SU-DHL-6 (cell line): ENCODE results near the gene PAQR4.

Experiments
- H2AFZ ChIP-seq: fragments of 200-600 bp; sonication (generic); 2 replicates; pipeline ENCODE4 v1.6.1; 2014; ENCODE audit warnings: low read depth, mild to moderate bottlenecking, moderate library complexity, mixed read lengths, antibody characterized with exemption, low read length; ENCODE audit not compliant: severe bottlenecking
- H3F3A ChIP-seq: fragments of 200-600 bp; shearing (Covaris generic); 2 replicates; pipeline ENCODE4 v1.6.0; 2016; ENCODE audit warnings: antibody characterized with exemption, mild to moderate bottlenecking; ENCODE audit not compliant: insufficient read depth
- H3K27ac ChIP-seq: fragments of 200-600 bp; sonication (generic); 2 replicates; pipeline ENCODE4 v1.5.1; 2016; ENCODE audit warnings: low read depth, mild to moderate bottlenecking, low read length, moderate library complexity, mixed read lengths
- H3K27me3 ChIP-seq: fragments of 200-600 bp; sonication (generic), shearing (Covaris generic); 2 replicates; pipeline ENCODE4 v1.6.0; 2014; ENCODE audit warnings: mild to moderate bottlenecking, low read length
- H3K36me3 ChIP-seq: fragments of 200-600 bp; sonication (generic); 2 replicates; pipeline ENCODE4 v1.6.1; 2014; ENCODE audit warnings: mild to moderate bottlenecking, low read length, mixed read lengths
- H3K4me2 ChIP-seq: fragments of 300-600, 200-600 bp; shearing (Covaris generic), sonication (generic); 2 replicates; pipeline ENCODE4 v1.6.0; 2014; ENCODE audit warnings: low read length, low read depth, mild to moderate bottlenecking; ENCODE audit not compliant: poor library complexity, severe bottlenecking
- H3K4me3 ChIP-seq: fragments of 200-600 bp; sonication (generic); 2 replicates; pipeline ENCODE4 v1.5.1; 2014; ENCODE audit warnings: antibody characterized with exemption, low read length, mild to moderate bottlenecking, mixed read lengths; ENCODE audit not compliant: insufficient read depth, poor library complexity, severe bottlenecking
- H3K79me2 ChIP-seq: fragments of 200-600 bp; sonication (generic); 2 replicates; pipeline ENCODE4 v1.6.1; 2014; ENCODE audit warnings: mild to moderate bottlenecking, low read length, moderate library complexity; ENCODE audit not compliant: insufficient read depth
- H3K9ac ChIP-seq: fragments of 200-600 bp; sonication (generic); 2 replicates; pipeline ENCODE4 v1.7.0; 2014; ENCODE audit warnings: mild to moderate bottlenecking, low read length
- H3K9me2 ChIP-seq: fragments of 200-600 bp; sonication (generic); replicated peaks from 2 replicates; pipeline ENCODE4 v1.6.1; 2014; ENCODE audit warnings: low read length; ENCODE audit not compliant: insufficient read depth
- H3K9me3 ChIP-seq: fragments of 200-600 bp; sonication (generic); 2 replicates; pipeline ENCODE4 v1.6.1; 2014; ENCODE audit warnings: low read length, mixed read lengths; ENCODE audit not compliant: insufficient read depth
- H4K20me1 ChIP-seq: fragments of 200-600 bp; sonication (generic); 2 replicates; pipeline ENCODE4 v1.6.1; 2014; ENCODE audit warnings: low read depth, mild to moderate bottlenecking, antibody characterized with exemption, low read length, moderate library complexity, mixed read lengths
- CTCF ChIP-seq: fragments of 200-600 bp; sonication (generic); IDR thresholded peaks from one replicate; pipeline ENCODE4 v1.5.1; 2017; ENCODE audit warnings: antibody characterized with exemption, mild to moderate bottlenecking, low read length, moderate library complexity; ENCODE audit not compliant: insufficient read depth, poor library complexity, severe bottlenecking
- EZH2phosphoT487 ChIP-seq: fragments of 200-600 bp; sonication (generic), shearing (Covaris generic); conservative IDR thresholded peaks from 2 replicates; pipeline ENCODE4 v1.6.1; 2018; ENCODE audit warnings: mild to moderate bottlenecking, antibody characterized with exemption, low read length, moderate library complexity, mixed read lengths

Gene PAQR4

DNA sequence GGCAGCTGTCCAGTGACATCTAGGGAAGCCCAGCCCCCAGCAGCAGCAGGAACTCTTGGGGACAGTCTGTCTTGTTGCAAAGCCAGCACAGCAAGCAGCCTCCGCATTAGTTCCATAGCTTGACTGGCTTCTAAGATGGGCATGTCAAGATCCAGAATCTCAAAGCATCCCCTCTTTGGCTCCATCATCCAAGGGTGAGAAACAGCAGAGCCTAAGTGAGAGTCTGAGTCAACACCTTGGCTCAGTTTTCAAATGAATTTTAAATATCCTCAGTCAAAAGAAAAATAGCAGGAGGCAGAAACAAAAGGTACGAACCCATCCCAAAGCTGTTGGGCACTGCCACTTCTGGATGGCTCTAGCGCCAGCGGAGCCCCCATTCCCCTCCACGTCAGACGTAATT is 45.8 kb downstream of the PAQR4 start:
- H2AFZ ChIP-seq = no peak overlapping the region
- no peaks in the 10 kb centered on the region for H3F3A ChIP-seq
- H3K9me2 ChIP-seq = no peaks in the 10 kb centered on the region
- no peak for TF ChIP-seq EZH2phosphoT487
- no peaks in the 10 kb centered on the region for H3K79me2 ChIP-seq
- H3K4me2 ChIP-seq = no peak overlapping the region
- no peaks in the 10 kb centered on the region for H3K36me3 ChIP-seq
- no peaks in the 10 kb centered on the region for H4K20me1 ChIP-seq
- H3K27me3 ChIP-seq = no peaks in the 10 kb centered on the region
- H3K9ac ChIP-seq = no peak overlapping the region
- H3K4me3 ChIP-seq = no peak overlapping the region
- no peaks in the 10 kb centered on the region for H3K9me3 ChIP-seq
- no peak overlapping the region for H3K27ac ChIP-seq

- H3K36me3 ChIP-seq = no peaks in the 10 kb centered on the region
- no peaks in the 10 kb centered on the region for H3K79me2 ChIP-seq
- H3K4me2 ChIP-seq = no peak overlapping the region
- no peaks in the 10 kb centered on the region for H4K20me1 ChIP-seq
- no peaks in the 10 kb centered on the region for H3K9me3 ChIP-seq
- no peak overlapping the region for H3K4me3 ChIP-seq
- H2AFZ ChIP-seq = no peak overlapping the region
- no peaks in the 10 kb centered on the region for H3K9me2 ChIP-seq
- no peak overlapping the region for H3K9ac ChIP-seq
- H3K27me3 ChIP-seq = no peaks in the 10 kb centered on the region
- H3K27ac ChIP-seq = no peak overlapping the region
- no peaks in the 10 kb centered on the region for H3F3A ChIP-seq
- TF ChIP-seq EZH2phosphoT487 = no peak
- no peak for TF ChIP-seq CTCF
These were observed 46.8 kb downstream of the PAQR4 start for GRCh38 chr16:3015865-3016521.

DNA sequence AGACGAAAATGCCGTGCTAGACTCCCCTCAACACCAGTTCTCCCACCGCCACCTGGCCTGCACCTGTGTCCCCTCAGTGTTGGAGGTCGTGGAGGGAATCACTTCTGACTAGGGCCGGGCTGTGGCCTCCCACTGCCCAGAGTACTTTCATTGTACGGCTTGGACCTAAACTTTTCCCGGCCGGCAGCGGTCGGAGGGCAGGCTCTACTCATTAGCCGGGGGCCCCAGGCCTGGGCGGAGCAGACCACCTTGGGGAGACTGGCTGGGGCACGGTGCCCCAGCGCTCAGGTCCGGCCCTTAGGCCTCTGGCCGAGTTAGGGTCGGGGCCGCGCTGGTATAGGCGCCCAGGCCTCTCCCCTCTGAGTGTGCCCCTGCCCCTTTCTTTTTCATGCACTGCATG is 48.2 kb downstream of the PAQR4 start:
- Histone ChIP-seq H4K20me1 (no peaks in the 10 kb centered on the region), H3K79me2 (no peaks in the 10 kb centered on the region), H3K27ac (no peak overlapping the region), H3F3A (peaks cover 9% of the 10 kb centered on the region), H3K9me2 (no peaks in the 10 kb centered on the region), H3K4me2 (no peak overlapping the region), H3K9me3 (no peaks in the 10 kb centered on the region), H3K36me3 (no peaks in the 10 kb centered on the region), H3K9ac (no peak overlapping the region), H2AFZ (no peak overlapping the region), H3K4me3 (no peak overlapping the region), H3K27me3 (no peaks in the 10 kb centered on the region)
- TF ChIP-seq CTCF = no peak
- TF ChIP-seq EZH2phosphoT487 = no peak

GRCh38 chr16:3017794-3018506 is 48.8 kb downstream of the PAQR4 start, which contains the start of gene CLDN6:
Gene CLDN6 (minus strand): TSS chr16:3018183. CDS start chr16:3016021, 2,162 bp downstream.
- Histone ChIP-seq H3K36me3 (no peaks in the 10 kb centered on the region), H3K79me2 (no peaks in the 10 kb centered on the region), H3K27me3 (no peaks in the 10 kb centered on the region), H3K27ac (no peak within 1 kb of the TSS), H3K9me3 (no peaks in the 10 kb centered on the region), H3K4me2 (no peak within 1 kb of the TSS), H3K9ac (no peak within 1 kb of the TSS), H3K9me2 (no peaks in the 10 kb centered on the region), H2AFZ (no peak within 1 kb of the TSS), H4K20me1 (no peaks in the 10 kb centered on the region), H3F3A (peaks cover 15% of the 10 kb centered on the region), H3K4me3 (no peak within 1 kb of the TSS)
- TF ChIP-seq CTCF = no peak
- no peak for TF ChIP-seq EZH2phosphoT487
